HL-60/S4 (cell line): ENCODE results near the gene RSKR.
"Not testable (repeated sequence)": the region's sequence is repeated elsewhere in the genome, so short reads cannot be mapped to it uniquely, and the experiment has no call there.

Experiments used
- in situ Hi-C: fragments of 300-500 bp; cut with MboI; formaldehyde crosslinking; loops from 2 replicates; pipeline ENCODE4 v1.14.3; 2022; ENCODE audit warnings: low sequenced_read_pairs

The RSKR gene

GRCh38 chr17:28613931-28614381 lies at the start of gene RSKR:
Gene RSKR, minus strand, starts transcription at chr17:28614185. Its CDS starts 24 bp downstream, at chr17:28614161.
- in situ Hi-C loops: no loop called here

GRCh38 chr17:28663723-28664122 lies 49.7 kb upstream of the RSKR start:
- in situ Hi-C loops: no loop called here

- in situ Hi-C loops: no loop called here
These were observed 48.5 kb upstream of the RSKR start for GRCh38 chr17:28662527-28662829.

- in situ Hi-C loops: no loop called here
These were observed 47.9 kb upstream of the RSKR start, which contains the start of the genes SDF2 and SUPT6H for GRCh38 chr17:28661635-28662526. Gene SDF2, minus strand, starts transcription at chr17:28661906. Its CDS starts 30 bp downstream, at chr17:28661876. Gene SUPT6H, plus strand, starts transcription at chr17:28662205. Its CDS starts 11,197 bp downstream, at chr17:28673402.

- in situ Hi-C loops: not testable (repeated sequence)
These were observed 45.5 kb upstream of the RSKR start for GRCh38 chr17:28659497-28659881.

GRCh38 chr17:28658766-28659496 lies 44.9 kb upstream of the RSKR start:
- in situ Hi-C loops: not testable (repeated sequence)

GRCh38 chr17:28658342-28658741 lies 44.4 kb upstream of the RSKR start:
- in situ Hi-C loops: not testable (repeated sequence)

GRCh38 chr17:28657756-28658155 lies 43.8 kb upstream of the RSKR start:
- in situ Hi-C loops: no loop called here

GRCh38 chr17:28655160-28655559 lies 41.2 kb upstream of the RSKR start:
- in situ Hi-C loops: no loop called here

GRCh38 chr17:28648698-28649097 lies 34.7 kb upstream of the RSKR start:
- in situ Hi-C loops: no loop called here

- in situ Hi-C loops: no loop called here
These were observed 32.2 kb upstream of the RSKR start for GRCh38 chr17:28646039-28646754.

- in situ Hi-C loops: no loop called here
These were observed 31.6 kb upstream of the RSKR start for GRCh38 chr17:28645576-28645939.

GRCh38 chr17:28644787-28645575 lies 31.0 kb upstream of the RSKR start, which contains the start of gene BLTP2:
Gene BLTP2, minus strand, starts transcription at chr17:28645158. Its CDS starts 102 bp downstream, at chr17:28645056.
- in situ Hi-C loops: no loop called here

GRCh38 chr17:28643983-28644786 lies 30.2 kb upstream of the RSKR start:
- in situ Hi-C loops: no loop called here

GRCh38 chr17:28641579-28641978 lies 27.6 kb upstream of the RSKR start:
- in situ Hi-C loops: no loop called here

- in situ Hi-C loops: no loop called here
These were observed 21.5 kb upstream of the RSKR start for GRCh38 chr17:28635506-28635905.

- in situ Hi-C loops: no loop called here
These were observed 20.4 kb upstream of the RSKR start for GRCh38 chr17:28634206-28634865.

- in situ Hi-C loops: no loop called here
These were observed 12.8 kb upstream of the RSKR start for GRCh38 chr17:28626818-28627217.

- in situ Hi-C loops: no loop called here
These were observed 10.2 kb upstream of the RSKR start for GRCh38 chr17:28624148-28624547.
